Cardiac fibroblast (primary cell): Measurements from ENCODE around the gene UBE2Q1.

Experiments used
- DNase-seq, 2 donors: peaks; one replicate each; pipeline versions ENCODE4 v3.0.0 to v3.0.0-alpha.2; 2010; ENCODE audit warnings: low read depth in 2 of 2
- H3K4me3 ChIP-seq, 2 donors: replicated peaks in 1 of 2; 1 replicate in 1 of 2; 2 replicates in 1 of 2; pipeline ENCODE4 v1.5.1; 2011; ENCODE audit warnings: low read depth in 2 of 2, low read length in 2 of 2, mild to moderate bottlenecking in 2 of 2, moderate library complexity in 1 of 2
- TF ChIP-seq, protein P1 (sequence below): IDR thresholded peaks from one replicate; pipeline ENCODE4 v1.5.1; 2011; ENCODE audit warnings: low read depth, mild to moderate bottlenecking, low read length, inconsistent platforms

The UBE2Q1 gene

DNA sequence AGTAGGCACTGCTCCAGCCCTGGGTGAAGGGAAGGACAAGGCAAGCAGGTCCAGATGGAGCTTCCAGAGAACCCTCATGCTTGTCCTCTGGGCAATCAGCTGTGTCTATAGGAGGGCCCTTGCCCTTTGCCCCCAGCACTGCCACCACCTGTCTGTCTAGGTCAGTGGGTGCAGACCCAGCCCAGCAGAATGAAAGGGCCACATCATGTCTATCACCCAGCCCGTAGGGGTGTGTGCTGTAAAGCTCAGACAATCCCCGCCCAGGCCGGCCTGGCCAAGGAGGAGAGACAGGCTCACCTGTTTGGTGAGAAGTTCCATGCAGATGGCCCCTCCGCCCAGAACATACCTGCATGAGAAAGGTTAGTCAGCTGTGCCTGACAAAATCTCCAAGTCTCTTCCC is 7.0 kb downstream of the UBE2Q1 start:
- TF ChIP-seq, protein P1, sequence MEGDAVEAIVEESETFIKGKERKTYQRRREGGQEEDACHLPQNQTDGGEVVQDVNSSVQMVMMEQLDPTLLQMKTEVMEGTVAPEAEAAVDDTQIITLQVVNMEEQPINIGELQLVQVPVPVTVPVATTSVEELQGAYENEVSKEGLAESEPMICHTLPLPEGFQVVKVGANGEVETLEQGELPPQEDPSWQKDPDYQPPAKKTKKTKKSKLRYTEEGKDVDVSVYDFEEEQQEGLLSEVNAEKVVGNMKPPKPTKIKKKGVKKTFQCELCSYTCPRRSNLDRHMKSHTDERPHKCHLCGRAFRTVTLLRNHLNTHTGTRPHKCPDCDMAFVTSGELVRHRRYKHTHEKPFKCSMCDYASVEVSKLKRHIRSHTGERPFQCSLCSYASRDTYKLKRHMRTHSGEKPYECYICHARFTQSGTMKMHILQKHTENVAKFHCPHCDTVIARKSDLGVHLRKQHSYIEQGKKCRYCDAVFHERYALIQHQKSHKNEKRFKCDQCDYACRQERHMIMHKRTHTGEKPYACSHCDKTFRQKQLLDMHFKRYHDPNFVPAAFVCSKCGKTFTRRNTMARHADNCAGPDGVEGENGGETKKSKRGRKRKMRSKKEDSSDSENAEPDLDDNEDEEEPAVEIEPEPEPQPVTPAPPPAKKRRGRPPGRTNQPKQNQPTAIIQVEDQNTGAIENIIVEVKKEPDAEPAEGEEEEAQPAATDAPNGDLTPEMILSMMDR: no peak
- DNase-seq: no peak
- no peak overlapping the region for H3K4me3 ChIP-seq

DNA sequence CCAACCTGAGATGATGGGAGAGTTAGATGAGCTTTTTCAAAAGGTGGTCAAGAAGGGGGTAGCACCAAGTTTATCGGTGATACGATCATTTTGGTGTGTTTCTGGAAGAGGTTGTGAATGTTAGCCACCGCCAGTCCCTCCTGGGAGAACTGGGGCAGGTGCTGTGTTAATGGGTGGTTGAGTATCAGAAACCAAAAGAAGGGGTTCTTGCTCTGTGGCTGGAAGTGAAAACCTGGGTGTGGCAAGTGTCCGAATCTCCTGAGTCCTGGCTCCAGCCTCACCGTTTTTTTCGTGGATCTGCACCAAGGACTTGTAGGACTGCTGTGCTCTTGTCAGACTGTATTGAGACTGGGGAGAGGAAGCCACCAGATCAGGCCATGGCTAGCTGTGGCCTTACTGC is 7.8 kb downstream of the UBE2Q1 start:
- TF ChIP-seq, protein P1: no peak
- no peak for DNase-seq
- H3K4me3 ChIP-seq: no peak overlapping the region

DNA sequence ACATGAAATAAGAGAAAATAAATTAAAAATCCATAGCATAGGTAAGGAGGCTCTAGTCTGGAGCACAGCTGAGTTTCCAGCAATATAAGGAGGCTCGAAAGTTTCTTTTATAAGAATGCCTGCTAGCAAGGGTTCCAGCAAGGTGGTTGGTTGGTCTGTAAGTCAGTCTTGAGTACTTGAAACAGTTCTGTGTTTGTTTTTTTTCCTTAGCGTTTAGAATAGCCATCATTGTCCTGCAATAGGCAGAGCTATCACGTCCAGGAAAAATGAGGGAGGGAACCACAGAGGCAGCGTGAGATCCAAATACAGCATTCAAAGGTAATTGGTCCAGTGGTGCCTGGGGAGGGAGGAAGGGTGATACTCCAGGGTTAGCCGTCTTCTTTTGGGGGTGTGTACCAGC is 8.4 kb downstream of the UBE2Q1 start:
- TF ChIP-seq, protein P1: no peak
- no peak overlapping the region for H3K4me3 ChIP-seq
- DNase-seq: no peak

DNA sequence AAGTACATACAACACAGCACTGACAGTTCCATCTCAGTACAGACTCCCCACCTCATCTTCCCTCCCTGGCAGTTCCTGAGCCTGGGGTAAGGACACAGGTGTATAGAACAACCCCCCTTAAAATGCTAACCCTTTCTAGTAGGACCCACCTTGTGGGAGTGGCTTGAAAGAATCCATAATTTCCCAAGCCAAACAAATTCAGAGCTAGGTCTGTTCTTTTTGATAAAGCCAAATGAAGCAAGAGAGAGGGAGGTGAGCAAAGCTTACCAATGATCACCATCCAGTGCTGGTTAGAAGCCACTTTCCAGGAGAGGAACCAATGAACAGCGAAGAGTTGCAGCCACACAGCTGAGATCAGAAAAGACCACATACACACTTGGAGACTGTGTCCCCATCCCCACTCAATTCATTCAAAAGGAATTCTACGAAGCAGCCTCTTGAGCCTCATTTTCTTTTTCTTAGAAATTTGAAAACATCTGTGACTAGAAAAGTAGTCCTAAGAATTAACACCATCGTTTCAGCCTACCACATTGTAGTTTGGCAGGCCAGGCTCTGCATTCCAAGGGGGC is 9.2 kb downstream of the UBE2Q1 start:
- no peak overlapping the region for H3K4me3 ChIP-seq
- DNase-seq: no peak
- TF ChIP-seq, protein P1: no peak

DNA sequence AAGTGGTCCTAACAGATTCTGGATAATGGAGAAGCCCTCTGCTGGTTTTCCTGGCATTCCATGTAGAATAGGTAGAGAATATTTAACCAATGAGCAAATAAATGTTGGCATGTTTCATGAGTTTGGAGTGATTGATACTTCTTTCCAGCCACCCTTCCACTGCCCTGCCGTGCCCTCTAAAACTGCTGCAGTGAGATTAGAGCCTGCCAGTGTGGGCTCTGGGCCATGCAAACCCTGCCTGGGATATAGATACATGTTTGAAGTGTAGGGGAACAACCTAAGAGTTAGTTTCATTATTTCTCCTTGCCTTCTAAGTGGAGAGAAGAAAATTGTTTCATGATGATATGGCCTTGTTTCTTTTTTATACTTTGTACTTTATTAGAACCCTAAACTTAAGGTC is 10.4 kb downstream of the UBE2Q1 start:
- H3K4me3 ChIP-seq: no peak overlapping the region
- no peak for DNase-seq
- TF ChIP-seq, protein P1: no peak

DNA sequence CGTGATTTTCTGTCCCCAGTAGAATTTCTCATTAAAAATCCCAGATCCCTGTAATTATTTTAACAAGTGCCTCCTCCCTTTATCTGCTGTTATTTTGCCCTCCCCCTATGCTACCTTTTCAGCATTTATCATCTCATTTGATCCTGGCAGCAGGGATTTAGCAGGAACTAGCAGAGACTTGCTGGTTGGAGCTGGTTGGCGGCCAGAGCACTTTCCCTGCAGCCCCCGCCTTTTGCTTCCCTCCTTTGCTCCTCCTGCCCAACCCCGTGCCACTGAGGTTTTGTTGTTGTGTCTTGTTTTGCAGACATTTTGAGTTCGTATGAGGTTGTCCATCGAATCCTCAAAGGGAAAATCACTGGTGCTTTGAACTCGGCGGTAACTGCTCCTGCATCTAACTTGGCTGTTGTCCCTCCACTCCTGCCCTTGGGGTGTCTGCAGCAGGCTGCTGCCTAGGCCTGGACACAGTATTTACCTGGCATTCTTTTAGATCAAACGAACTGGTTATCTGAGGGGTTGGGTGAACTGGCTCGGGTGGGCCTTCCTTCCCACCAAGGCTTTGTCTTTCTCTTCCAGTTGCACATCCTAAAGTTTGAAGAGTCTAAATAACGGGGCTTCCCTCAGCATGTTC is 11.2 kb downstream of the UBE2Q1 start:
- no peak for DNase-seq
- TF ChIP-seq, protein P1: no peak
- H3K4me3 ChIP-seq: no peak overlapping the region
